Neural progenitor cell (in vitro differentiated cells): Measurements from ENCODE around the gene CEP290. TPM values are rescaled to one million over a fixed set of nuclear protein-coding genes. Genes with fewer than 3 reads are reported as not detected.

ENCODE experiments used
- DNase-seq: peaks from one replicate; pipeline ENCODE4 v3.0.0-alpha.2; 2016; ENCODE audit warnings: low spot score
- H2AFZ ChIP-seq: fragments of 200-600 bp; sonication (generic); replicated peaks from 2 replicates; pipeline ENCODE4 v1.6.1; 2016; ENCODE audit warnings: antibody characterized with exemption
- H3F3A ChIP-seq: fragments of 200-600 bp; sonication (generic); 2 replicates; pipeline ENCODE4 v1.6.1; 2016; ENCODE audit warnings: antibody characterized with exemption, low read depth
- H3K27ac ChIP-seq: fragments of 200-600 bp; sonication (generic); 2 replicates; pipeline ENCODE4 v1.5.1; 2016; ENCODE audit warnings: mild to moderate bottlenecking
- H3K27me3 ChIP-seq: fragments of 200-600 bp; sonication (generic); 2 replicates; pipeline ENCODE4 v1.6.1; 2016; ENCODE audit warnings: mild to moderate bottlenecking, moderate library complexity
- H3K36me3 ChIP-seq: fragments of 200-600 bp; sonication (generic); 2 replicates; pipeline ENCODE4 v1.5.1; 2016
- H3K4me1 ChIP-seq: fragments of 200-600 bp; sonication (generic); 2 replicates; pipeline ENCODE4 v1.6.1; 2016; ENCODE audit warnings: mixed run types
- H3K4me2 ChIP-seq: fragments of 200-600 bp; sonication (generic); 2 replicates; pipeline ENCODE4 v1.6.1; 2016
- H3K4me3 ChIP-seq: fragments of 200-600 bp; sonication (generic); 2 replicates; pipeline ENCODE4 v1.5.1; 2016
- H3K79me2 ChIP-seq: fragments of 200-600 bp; sonication (generic); 2 replicates; pipeline ENCODE4 v1.6.1; 2016; ENCODE audit warnings: low read depth
- H3K9ac ChIP-seq: fragments of 200-600 bp; sonication (generic); 2 replicates; pipeline ENCODE4 v1.6.1; 2016
- H3K9me3 ChIP-seq: fragments of 200-600 bp; sonication (generic); 2 replicates; pipeline ENCODE4 v1.5.1; 2016; ENCODE audit warnings: low read depth
- H4K20me1 ChIP-seq: fragments of 200-600 bp; sonication (generic); 2 replicates; pipeline ENCODE4 v1.6.1; 2016; ENCODE audit warnings: low read depth
- H3K27ac Mint-ChIP-seq: 3 replicates; pipeline ENCODE4 v1.8.0; 2021; ENCODE audit warnings: mixed read lengths
- H3K27me3 Mint-ChIP-seq: 2 replicates; pipeline ENCODE4 v1.8.0; 2022; ENCODE audit warnings: low read depth, mild to moderate bottlenecking, inconsistent platforms, moderate library complexity, mixed read lengths; ENCODE audit not compliant: insufficient read depth
- H3K36me3 Mint-ChIP-seq: 3 replicates; pipeline ENCODE4 v1.8.0; 2021; ENCODE audit warnings: mixed read lengths
- H3K4me1 Mint-ChIP-seq: 3 replicates; pipeline ENCODE4 v1.8.0; 2021; ENCODE audit warnings: mixed read lengths
- H3K4me3 Mint-ChIP-seq: 3 replicates; pipeline ENCODE4 v1.8.0; 2021; ENCODE audit warnings: mild to moderate bottlenecking, moderate library complexity, mixed read lengths
- H3K9me3 Mint-ChIP-seq: 3 replicates; pipeline ENCODE4 v1.8.0; 2020; ENCODE audit warnings: mixed read lengths
- CTCF ChIP-seq: fragments of 200-600 bp; sonication (generic); IDR thresholded peaks from 2 replicates; pipeline ENCODE4 v1.5.1; 2017; ENCODE audit warnings: antibody characterized with exemption, mild to moderate bottlenecking
- EZH2 ChIP-seq: fragments of 200-600 bp; sonication (generic); IDR thresholded peaks from 2 replicates; pipeline ENCODE4 v1.6.1; 2017; ENCODE audit warnings: antibody characterized with exemption, mild to moderate bottlenecking, moderate library complexity
- EZH2phosphoT487 ChIP-seq: fragments of 200-600 bp; sonication (generic); IDR thresholded peaks from 2 replicates; pipeline ENCODE4 v1.6.1; 2017; ENCODE audit warnings: antibody characterized with exemption
- total RNA-seq: library from RNA; depleted of rRNA; stranded (reverse); fragments of >200 nt; gene quantifications from 2 replicates; pipeline ENCODE4 v1.2.3, GENCODE V29; 2015; ENCODE audit warnings: low replicate concordance

CEP290 gene
- total RNA-seq, 1 donor from 2014 or later: 32.1 TPM

GRCh38 chr12:88113871-88114270 is 28.0 kb downstream of the CEP290 start:
- Histone ChIP-seq H4K20me1 (no peaks in the 10 kb centered on the region), H3K79me2 (no peaks in the 10 kb centered on the region), H3K27ac (no peak overlapping the region), H3K4me2 (no peak overlapping the region), H3K27me3 (no peaks in the 10 kb centered on the region), H3F3A (no peaks in the 10 kb centered on the region), H3K4me1 (no peaks in the 10 kb centered on the region), H3K4me3 (no peak overlapping the region), H3K9ac (no peak overlapping the region), H2AFZ (no peak overlapping the region), H3K9me3 (no peaks in the 10 kb centered on the region), H3K36me3 (peaks cover 31% of the 10 kb centered on the region)
- Mint-ChIP-seq H3K9me3 (no peaks in the 10 kb centered on the region), H3K4me1 (peaks cover 2% of the 10 kb centered on the region), H3K4me3 (no peak overlapping the region), H3K27me3 (no peaks in the 10 kb centered on the region), H3K36me3 (peaks cover 29% of the 10 kb centered on the region), H3K27ac (no peak overlapping the region)
- no peak for DNase-seq
- TF ChIP-seq EZH2phosphoT487: no peak
- TF ChIP-seq EZH2: no peak
- no peak for TF ChIP-seq CTCF

GRCh38 chr12:88111074-88111652 is 30.7 kb downstream of the CEP290 start:
- no peaks in the 10 kb centered on the region for H3K9me3 Mint-ChIP-seq
- Histone ChIP-seq H3K4me1 (no peaks in the 10 kb centered on the region), H3K9ac (no peak overlapping the region), H3K4me2 (no peak overlapping the region), H2AFZ (no peak overlapping the region), H3K27me3 (no peaks in the 10 kb centered on the region), H3K36me3 (peaks cover 21% of the 10 kb centered on the region), H3K27ac (no peak overlapping the region), H4K20me1 (no peaks in the 10 kb centered on the region), H3K4me3 (no peak overlapping the region), H3K9me3 (no peaks in the 10 kb centered on the region), H3F3A (no peaks in the 10 kb centered on the region), H3K79me2 (no peaks in the 10 kb centered on the region)
- TF ChIP-seq CTCF (peak; percentile 57), EZH2 (no peak), EZH2phosphoT487 (no peak)
- H3K27me3 Mint-ChIP-seq: no peaks in the 10 kb centered on the region
- H3K27ac Mint-ChIP-seq: no peak overlapping the region
- peaks cover 19% of the 10 kb centered on the region for H3K36me3 Mint-ChIP-seq
- H3K4me1 Mint-ChIP-seq: peaks cover 2% of the 10 kb centered on the region
- H3K4me3 Mint-ChIP-seq: no peak overlapping the region
- DNase-seq: peak; percentile 8

- H3K9ac ChIP-seq: no peak overlapping the region
- H3K9me3 ChIP-seq: no peaks in the 10 kb centered on the region
- H3K4me1 ChIP-seq: no peaks in the 10 kb centered on the region
- Mint-ChIP-seq H3K4me3 (no peak overlapping the region), H3K4me1 (peaks cover 2% of the 10 kb centered on the region), H3K9me3 (no peaks in the 10 kb centered on the region), H3K27me3 (no peaks in the 10 kb centered on the region), H3K27ac (no peak overlapping the region), H3K36me3 (peaks cover 14% of the 10 kb centered on the region)
- peaks cover 14% of the 10 kb centered on the region for H3K36me3 ChIP-seq
- H3K27ac ChIP-seq: no peak overlapping the region
- no peak for TF ChIP-seq EZH2phosphoT487
- TF ChIP-seq EZH2: no peak
- TF ChIP-seq CTCF: no peak
- no peak overlapping the region for H3K4me2 ChIP-seq
- no peak overlapping the region for H3K4me3 ChIP-seq
- no peaks in the 10 kb centered on the region for H4K20me1 ChIP-seq
- H2AFZ ChIP-seq: no peak overlapping the region
- DNase-seq: no peak
- H3K27me3 ChIP-seq: no peaks in the 10 kb centered on the region
- no peaks in the 10 kb centered on the region for H3K79me2 ChIP-seq
- H3F3A ChIP-seq: no peaks in the 10 kb centered on the region
Observed at GRCh38 chr12:88108021-88108420, 33.9 kb downstream of the CEP290 start.
